HFFc6 (cell line): ENCODE measurements around the gene C19orf73. TPM values are rescaled to one million over a fixed set of nuclear protein-coding genes. Genes with fewer than 3 reads are reported as not detected.

Experiments
- DNase-seq: peaks from one replicate; pipeline ENCODE4 v3.0.0-alpha.2; 2018
- H3K27ac Mint-ChIP-seq: 2 replicates; pipeline ENCODE4 v1.8.0; 2020; ENCODE audit warnings: mild to moderate bottlenecking, mixed read lengths
- H3K27me3 Mint-ChIP-seq: 2 replicates; pipeline ENCODE4 v1.8.0; 2021; ENCODE audit warnings: mild to moderate bottlenecking, moderate library complexity, mixed read lengths; ENCODE audit not compliant: insufficient read depth
- H3K36me3 Mint-ChIP-seq: 2 replicates; pipeline ENCODE4 v1.8.0; 2021; ENCODE audit warnings: low read depth, mixed read lengths
- H3K4me1 Mint-ChIP-seq: 2 replicates; pipeline ENCODE4 v1.8.0; 2020; ENCODE audit warnings: low read depth, mixed read lengths
- H3K4me3 Mint-ChIP-seq: 2 replicates; pipeline ENCODE4 v1.8.0; 2020; ENCODE audit warnings: mild to moderate bottlenecking, moderate library complexity, mixed read lengths
- H3K9me3 Mint-ChIP-seq: 2 replicates; pipeline ENCODE4 v1.8.0; 2020; ENCODE audit warnings: mild to moderate bottlenecking, mixed read lengths
- total RNA-seq, 6 experiments: library from RNA; stranded (reverse); fragmentation: NEBNext Ultra II Directional; extraction: Animal tissue kit (Norgen Biotek cat#: 25700); gene quantifications; 2 replicates in 1 of 6; 3 replicates in 5 of 6; pipeline ENCODE4 v1.2.3, GENCODE V29; 2021
- TF ChIP-seq, protein P1 (sequence below): fragments of 200-600 bp; sonication (generic); IDR thresholded peaks from 2 replicates; pipeline ENCODE4 v1.5.0; 2021; ENCODE audit warnings: antibody characterized with exemption, mild to moderate bottlenecking

Gene C19orf73
- total RNA-seq, 6 experiments from 2014 or later: 0.60 to 1.1 (median 0.71) TPM

DNA sequence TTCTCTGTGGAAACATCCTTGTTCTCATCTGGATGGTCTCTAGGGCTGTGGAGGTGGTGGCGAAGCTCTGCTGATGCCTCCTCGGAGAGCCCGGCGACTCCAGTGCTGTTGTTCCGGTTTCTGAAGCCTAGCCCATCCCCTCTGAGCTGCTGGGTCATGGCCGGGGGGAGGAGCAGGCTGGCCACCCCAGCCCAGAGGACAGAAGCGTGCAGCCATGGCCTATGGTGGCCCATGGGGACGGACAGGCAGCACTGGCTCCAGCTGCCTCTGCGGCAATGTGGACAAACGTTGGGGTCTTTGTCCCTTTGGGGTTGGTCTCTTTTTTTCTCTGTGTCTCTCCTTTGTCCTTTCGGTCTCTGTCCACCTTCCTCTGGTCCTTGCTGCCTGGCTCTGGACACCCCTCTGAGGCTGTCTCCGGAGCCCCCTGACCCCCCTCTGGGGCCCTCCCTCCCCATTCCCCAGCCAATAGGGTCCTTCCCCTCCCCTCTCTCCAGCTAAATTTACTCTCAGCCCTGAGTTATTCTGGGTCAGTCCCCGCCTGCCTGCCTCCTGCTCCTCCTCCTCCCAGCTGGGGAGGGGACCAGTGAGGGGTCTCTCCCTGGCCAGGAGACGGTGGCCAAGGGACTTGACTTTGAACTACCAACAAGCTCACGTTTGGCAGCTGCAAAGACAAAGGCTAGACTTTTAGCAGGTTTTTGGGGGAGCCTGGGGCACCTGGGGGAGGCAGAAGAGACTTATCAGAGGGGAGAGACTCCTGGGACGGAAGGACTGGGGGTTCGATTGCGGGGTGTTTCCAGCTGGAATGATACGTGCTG lies 36.3 kb upstream of the C19orf73 start, which contains the start of gene HRC:
Gene HRC, minus strand, starts transcription at position 392 of the 815 bp plus-strand sequence. Its CDS starts 159 bp downstream, at position 233.
- Mint-ChIP-seq H3K4me1 (peaks cover 18% of the 10 kb centered on the region), H3K9me3 (no peaks in the 10 kb centered on the region; the same call in 1 of the 2 replicates), H3K4me3 (no peak within 1 kb of the TSS), H3K36me3 (peaks cover 23% of the 10 kb centered on the region), H3K27me3 (peaks cover 12% of the 10 kb centered on the region), H3K27ac (no peak within 1 kb of the TSS)
- DNase-seq: no peak
- TF ChIP-seq, protein P1, sequence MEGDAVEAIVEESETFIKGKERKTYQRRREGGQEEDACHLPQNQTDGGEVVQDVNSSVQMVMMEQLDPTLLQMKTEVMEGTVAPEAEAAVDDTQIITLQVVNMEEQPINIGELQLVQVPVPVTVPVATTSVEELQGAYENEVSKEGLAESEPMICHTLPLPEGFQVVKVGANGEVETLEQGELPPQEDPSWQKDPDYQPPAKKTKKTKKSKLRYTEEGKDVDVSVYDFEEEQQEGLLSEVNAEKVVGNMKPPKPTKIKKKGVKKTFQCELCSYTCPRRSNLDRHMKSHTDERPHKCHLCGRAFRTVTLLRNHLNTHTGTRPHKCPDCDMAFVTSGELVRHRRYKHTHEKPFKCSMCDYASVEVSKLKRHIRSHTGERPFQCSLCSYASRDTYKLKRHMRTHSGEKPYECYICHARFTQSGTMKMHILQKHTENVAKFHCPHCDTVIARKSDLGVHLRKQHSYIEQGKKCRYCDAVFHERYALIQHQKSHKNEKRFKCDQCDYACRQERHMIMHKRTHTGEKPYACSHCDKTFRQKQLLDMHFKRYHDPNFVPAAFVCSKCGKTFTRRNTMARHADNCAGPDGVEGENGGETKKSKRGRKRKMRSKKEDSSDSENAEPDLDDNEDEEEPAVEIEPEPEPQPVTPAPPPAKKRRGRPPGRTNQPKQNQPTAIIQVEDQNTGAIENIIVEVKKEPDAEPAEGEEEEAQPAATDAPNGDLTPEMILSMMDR: no peak

DNA sequence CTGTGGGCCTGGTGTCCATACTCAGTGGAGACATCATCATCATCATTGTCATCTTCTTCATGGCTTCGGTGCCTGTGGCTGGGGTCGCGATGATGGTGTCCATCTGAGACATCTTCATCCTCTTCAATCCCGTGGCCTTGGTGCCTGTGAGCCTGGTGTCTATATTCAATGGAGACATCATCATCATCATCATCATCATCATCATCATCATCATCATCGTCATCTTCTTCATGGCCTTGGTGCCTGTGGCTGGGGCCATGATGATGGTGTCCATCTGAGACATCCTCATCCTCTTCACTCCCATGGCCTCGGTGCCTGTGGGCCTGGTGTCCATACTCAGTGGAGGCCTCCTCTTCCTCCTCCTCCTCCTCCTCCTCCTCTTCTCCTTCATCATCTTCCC lies 35.3 kb upstream of the C19orf73 start:
- TF ChIP-seq, protein P1: no peak
- Mint-ChIP-seq H3K4me3 (no peak overlapping the region), H3K36me3 (peaks cover 17% of the 10 kb centered on the region), H3K4me1 (peaks cover 15% of the 10 kb centered on the region), H3K27ac (no peak overlapping the region), H3K27me3 (peaks cover 12% of the 10 kb centered on the region), H3K9me3 (no peaks in the 10 kb centered on the region; the same call in 1 of the 2 replicates)
- no peak for DNase-seq

DNA sequence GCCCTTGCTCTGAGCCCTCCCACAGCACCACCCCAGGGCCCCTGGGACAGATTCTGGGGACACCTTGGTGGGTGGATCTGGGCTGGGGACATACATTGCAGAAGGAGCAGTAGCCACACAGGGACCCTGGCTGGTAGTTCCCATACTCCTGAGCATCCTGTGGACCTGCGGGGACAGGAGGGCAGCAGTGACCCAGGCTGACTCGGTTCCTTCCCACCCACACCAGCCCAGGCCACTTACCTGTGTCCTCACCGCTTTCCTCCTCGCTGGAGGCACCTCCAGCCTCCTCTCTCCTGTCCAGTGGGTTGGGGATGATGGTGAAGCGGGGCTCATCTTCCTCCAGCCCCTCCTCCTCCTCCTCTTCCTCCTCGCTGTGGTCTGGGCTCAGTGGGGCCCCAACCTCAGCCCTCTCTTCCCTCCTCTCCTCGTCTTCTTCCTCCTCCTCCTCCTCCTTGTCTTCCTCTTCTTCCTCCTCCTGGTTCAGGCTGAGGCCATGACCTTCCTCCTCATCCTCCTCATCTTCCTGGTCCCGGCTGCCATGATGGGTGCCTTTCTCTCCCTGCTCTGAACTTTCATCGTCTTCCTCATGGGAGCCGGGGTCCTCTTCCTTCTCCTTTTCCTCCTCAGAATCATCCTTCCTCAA lies 34.3 kb upstream of the C19orf73 start:
- Mint-ChIP-seq H3K27ac (no peak overlapping the region), H3K4me3 (no peak overlapping the region), H3K27me3 (peaks cover 12% of the 10 kb centered on the region), H3K4me1 (peaks cover 14% of the 10 kb centered on the region), H3K36me3 (peaks cover 14% of the 10 kb centered on the region), H3K9me3 (no peaks in the 10 kb centered on the region; the same call in 1 of the 2 replicates)
- DNase-seq: no peak
- TF ChIP-seq, protein P1: no peak

DNA sequence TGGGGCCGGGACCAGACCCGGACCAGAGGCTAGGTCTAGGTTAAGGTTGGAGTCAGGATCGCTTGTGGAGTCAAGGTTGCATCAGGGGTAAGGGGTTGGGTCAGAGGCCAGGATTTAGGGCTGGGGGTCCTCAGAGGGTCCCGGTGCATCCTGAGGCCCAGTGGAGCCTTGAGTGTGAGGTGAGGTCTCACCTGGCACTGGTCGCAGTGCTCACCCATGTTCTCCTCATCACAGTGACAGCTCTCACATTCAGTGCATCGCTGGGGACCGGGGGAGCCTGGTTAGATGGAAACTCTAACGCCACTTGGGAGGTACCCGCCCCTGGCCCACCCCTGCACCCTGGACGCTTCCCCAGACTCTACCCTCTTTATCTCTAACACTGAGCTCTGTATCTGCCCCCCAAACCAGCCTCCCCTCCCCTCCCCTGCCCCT lies 33.2 kb upstream of the C19orf73 start:
- DNase-seq: no peak
- Mint-ChIP-seq H3K9me3 (no peaks in the 10 kb centered on the region; the same call in 1 of the 2 replicates), H3K4me3 (no peak overlapping the region), H3K27me3 (peaks cover 11% of the 10 kb centered on the region), H3K4me1 (peaks cover 11% of the 10 kb centered on the region; the same call in 1 of the 2 replicates), H3K36me3 (peaks cover 11% of the 10 kb centered on the region), H3K27ac (no peak overlapping the region)
- TF ChIP-seq, protein P1: no peak

DNA sequence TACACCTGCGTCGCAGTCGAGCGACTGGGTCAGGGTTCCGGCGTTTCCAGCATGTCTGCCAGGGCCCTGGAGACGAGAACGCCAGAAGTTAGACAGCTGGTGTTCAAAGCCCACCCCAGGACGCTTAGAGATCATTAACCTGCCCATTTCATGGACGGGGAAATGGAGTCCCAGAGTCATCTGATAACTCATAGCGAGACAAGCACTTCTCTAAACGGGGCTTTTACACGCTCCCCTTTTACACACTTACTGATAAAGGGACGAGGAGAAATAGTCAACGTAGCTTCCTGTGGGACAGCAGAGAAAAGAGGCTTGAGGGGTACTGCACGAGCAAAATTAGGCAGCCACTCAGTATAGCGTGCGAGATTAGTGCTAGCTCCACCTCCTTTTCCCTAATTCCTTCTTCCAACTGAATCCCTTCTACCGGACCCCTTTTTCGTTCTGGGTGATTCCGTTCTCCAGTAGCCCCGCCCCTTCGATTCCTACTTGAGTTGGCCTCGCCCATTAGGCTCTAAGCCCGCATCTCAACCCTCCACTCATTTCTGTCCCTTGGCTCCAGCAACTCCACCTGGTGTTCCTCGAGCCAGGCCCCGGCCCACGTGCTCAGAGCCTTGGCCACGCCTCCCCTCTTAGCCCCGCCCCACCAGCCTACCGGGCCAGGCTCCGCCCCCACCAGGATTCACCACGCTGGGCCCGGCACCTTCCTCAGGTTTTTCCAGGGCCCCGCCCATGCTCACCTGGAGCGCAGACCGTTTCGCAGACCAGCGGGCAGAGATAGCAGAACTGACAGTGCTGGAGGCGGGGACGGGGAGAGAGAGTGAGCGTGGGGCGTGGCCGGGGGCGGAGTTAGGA lies 32.5 kb upstream of the C19orf73 start:
- Mint-ChIP-seq H3K9me3 (no peaks in the 10 kb centered on the region; the same call in 1 of the 2 replicates), H3K36me3 (peaks cover 11% of the 10 kb centered on the region), H3K27me3 (peaks cover 10% of the 10 kb centered on the region), H3K4me1 (peaks cover 12% of the 10 kb centered on the region), H3K27ac (no peak overlapping the region), H3K4me3 (peak overlapping the region; percentile 38)
- TF ChIP-seq, protein P1: no peak
- no peak for DNase-seq
